IMR-90 (cell line): Measurements from ENCODE around the gene ADAMTS8. TPM values are rescaled to one million over a fixed set of nuclear protein-coding genes. Genes with fewer than 3 reads are reported as not detected.
A peak's percentile ranks its signal among the peaks of the same experiment; 100 is the strongest.

Experiments used
- ATAC-seq: fragments of 200-7000 bp; cut with Tn5 transposase; 2 replicates; pipeline ENCODE4 v1.9.1; 2020; ENCODE audit warnings: low read depth, mild to moderate bottlenecking, moderate library complexity
- BruUV-seq: library from RNA; stranded (reverse); fragments of 400-500 nt; replicated peaks from 2 replicates; lab custom pipeline; 2021; lab: Mats Ljungman, UMichigan
- CTCF ChIA-PET: fragments of 300-600 bp; formaldehyde crosslinking; extraction: SDS; loops from one replicate; lab custom pipeline; 2021; ENCODE audit warnings: antibody characterized with exemption; lab: Yijun Ruan, JAX
- POLR2A ChIA-PET: fragments of 300-600 bp; sonication (Branson Sonifier 250); formaldehyde crosslinking; loops from one replicate; lab custom pipeline; 2022; ENCODE audit warnings: antibody characterized with exemption; ENCODE audit not compliant: unreplicated experiment; lab: Charles Lee
- DNase-seq: peaks from one replicate; pipeline ENCODE4 v3.0.0; 2013
- H2AFZ ChIP-seq: replicated peaks from 2 replicates; pipeline ENCODE3; 2013; ENCODE audit warnings: low read length, mild to moderate bottlenecking; ENCODE audit not compliant: poor library complexity
- H2AK5ac ChIP-seq: 2 replicates; pipeline ENCODE4 v1.6.1; 2013; ENCODE audit warnings: low read depth, low read length, inconsistent platforms
- H2AK9ac ChIP-seq: replicated peaks from 2 replicates; pipeline ENCODE3; 2013; ENCODE audit warnings: mild to moderate bottlenecking, low read depth, low read length, moderate library complexity; ENCODE audit not compliant: poor library complexity
- H2BK120ac ChIP-seq: 2 replicates; pipeline ENCODE4 v1.6.1; 2013; ENCODE audit warnings: low read depth, low read length, inconsistent platforms
- H2BK15ac ChIP-seq: 3 replicates; pipeline ENCODE4 v1.6.1; 2013; ENCODE audit warnings: low read depth, low read length, inconsistent platforms
- H2BK20ac ChIP-seq: 2 replicates; pipeline ENCODE4 v1.6.1; 2013; ENCODE audit warnings: low read depth, mild to moderate bottlenecking, inconsistent platforms, low read length, moderate library complexity
- H2BK5ac ChIP-seq: 2 replicates; pipeline ENCODE4 v1.6.1; 2013; ENCODE audit warnings: mild to moderate bottlenecking, low read depth, low read length, inconsistent platforms; ENCODE audit not compliant: poor library complexity, severe bottlenecking
- H3K14ac ChIP-seq: replicated peaks from 2 replicates; pipeline ENCODE4 v1.6.1; 2013; ENCODE audit warnings: low read depth, low read length, inconsistent platforms
- H3K18ac ChIP-seq: 2 replicates; pipeline ENCODE4 v1.6.1; 2013; ENCODE audit warnings: low read depth, low read length, control low read depth
- H3K23ac ChIP-seq: 2 replicates; pipeline ENCODE4 v1.6.1; 2013; ENCODE audit warnings: low read depth, low read length, inconsistent platforms
- H3K27ac ChIP-seq: 2 replicates; pipeline ENCODE4 v1.5.1; 2013; ENCODE audit warnings: mild to moderate bottlenecking, control low read depth, low read length; ENCODE audit not compliant: insufficient read depth
- H3K27me3 ChIP-seq: 2 replicates; pipeline ENCODE4 v1.6.1; 2013; ENCODE audit warnings: low read length; ENCODE audit not compliant: control insufficient read depth, insufficient read depth
- H3K36me3 ChIP-seq: 2 replicates; pipeline ENCODE4 v1.6.1; 2013; ENCODE audit warnings: low read length, mixed read lengths; ENCODE audit not compliant: control insufficient read depth, insufficient read depth
- H3K4ac ChIP-seq: 2 replicates; pipeline ENCODE4 v1.6.1; 2013; ENCODE audit warnings: low read depth, low read length, inconsistent platforms
- H3K4me1 ChIP-seq: 2 replicates; pipeline ENCODE4 v1.6.1; 2013; ENCODE audit warnings: low read length, mixed read lengths; ENCODE audit not compliant: control insufficient read depth, insufficient read depth
- H3K4me2 ChIP-seq: 2 replicates; pipeline ENCODE4 v1.6.1; 2013; ENCODE audit warnings: low read depth, mild to moderate bottlenecking, control low read depth, low read length, moderate library complexity
- H3K4me3 ChIP-seq: 2 replicates; pipeline ENCODE4 v1.5.1; 2013; ENCODE audit warnings: low read depth, mild to moderate bottlenecking, control low read depth, low read length, moderate library complexity; ENCODE audit not compliant: insufficient read depth
- H3K56ac ChIP-seq: 2 replicates; pipeline ENCODE4 v1.6.1; 2013; ENCODE audit warnings: low read length, inconsistent platforms; ENCODE audit not compliant: insufficient read depth; ENCODE audit errors: extremely low read depth
- H3K79me1 ChIP-seq, 2 experiments: 2 replicates each; pipeline ENCODE4 v1.6.1; 2013; ENCODE audit warnings: low read length in 2 of 2, inconsistent platforms in 1 of 2, low read depth in 1 of 2
- H3K9ac ChIP-seq: 2 replicates; pipeline ENCODE4 v1.6.1; 2013; ENCODE audit warnings: low read depth, low read length, control low read depth
- H3K9me1 ChIP-seq: 2 replicates; pipeline ENCODE4 v1.6.1; 2013; ENCODE audit warnings: low read length, inconsistent platforms; ENCODE audit not compliant: insufficient read depth
- H3K9me3 ChIP-seq: 2 replicates; pipeline ENCODE4 v1.6.1; 2013; ENCODE audit warnings: low read length; ENCODE audit not compliant: control insufficient read depth, insufficient read depth
- H4K20me1 ChIP-seq: 2 replicates; pipeline ENCODE4 v1.6.1; 2013; ENCODE audit warnings: low read length, inconsistent platforms; ENCODE audit not compliant: insufficient read depth
- H4K5ac ChIP-seq: 2 replicates; pipeline ENCODE4 v1.6.1; 2013; ENCODE audit warnings: mild to moderate bottlenecking, low read depth, low read length, control low read depth
- H4K8ac ChIP-seq, 2 experiments: 2 replicates each; pipeline ENCODE4 v1.6.1; 2013; ENCODE audit warnings: low read depth in 2 of 2, low read length in 2 of 2, control low read depth in 1 of 2, inconsistent platforms in 1 of 2
- H4K91ac ChIP-seq: 2 replicates; pipeline ENCODE4 v1.6.1; 2013; ENCODE audit warnings: low read depth, low read length, inconsistent platforms; ENCODE audit not compliant: insufficient read depth
- CEBPB ChIP-seq: IDR thresholded peaks from 2 replicates; pipeline ENCODE4 v1.6.1; 2012; ENCODE audit warnings: low read depth, low read length, improper control_type of control experiment
- CTCF ChIP-seq: conservative IDR thresholded peaks from 2 replicates; pipeline ENCODE4 v1.5.1; 2012; ENCODE audit warnings: mild to moderate bottlenecking, low read depth, low read length, improper control_type of control experiment
- ELK1 ChIP-seq: fragments of 150-350 bp; IDR thresholded peaks from 2 replicates; pipeline ENCODE4 v1.6.1; 2016; ENCODE audit warnings: low read depth, mild to moderate bottlenecking, low read length, moderate library complexity, borderline replicate concordance
- MAZ ChIP-seq: IDR thresholded peaks from 2 replicates; pipeline ENCODE4 v1.6.1; 2012; ENCODE audit warnings: low read depth, mild to moderate bottlenecking, low read length, improper control_type of control experiment, moderate library complexity, borderline replicate concordance
- MXI1 ChIP-seq: IDR thresholded peaks from 2 replicates; pipeline ENCODE4 v1.6.1; 2012; ENCODE audit warnings: low read depth, mild to moderate bottlenecking, low read length, moderate library complexity, borderline replicate concordance
- RAD21 ChIP-seq: IDR thresholded peaks from 2 replicates; pipeline ENCODE4 v1.6.1; 2012; ENCODE audit warnings: low read length, improper control_type of control experiment
- RFX5 ChIP-seq: IDR thresholded peaks from 2 replicates; pipeline ENCODE4 v1.8.0; 2012; ENCODE audit warnings: low read depth, mild to moderate bottlenecking, low read length, moderate library complexity
- USF2 ChIP-seq: fragments of 150-350 bp; IDR thresholded peaks from 2 replicates; pipeline ENCODE4 v1.6.1; 2017; ENCODE audit warnings: mild to moderate bottlenecking, antibody characterized with exemption, low read length, low read depth
- WGBS, 2 experiments: methylation state at CpG; one replicate each; pipeline versions ENCODE4 v1.1.5 to v1.1.7; 2013; ENCODE audit warnings: missing lambda C conversion rate in 2 of 2; ENCODE audit not compliant: insufficient read length in 1 of 2; ENCODE audit errors: extremely low coverage in 2 of 2; 5-methylcytosine and 5-hydroxymethylcytosine counted together
- dilution Hi-C: fragments of 300-500 bp; cut with HindIII; formaldehyde crosslinking; loops from one replicate; pipeline ENCODE4 v1.14.3; 2018; ENCODE audit warnings: low sequenced_read_pairs; ENCODE audit not compliant: unreplicated experiment
- in situ Hi-C: fragments of 300-500 bp; cut with MboI; formaldehyde crosslinking; loops from 3 replicates; pipeline ENCODE4 v1.14.3; 2019; ENCODE audit warnings: low sequenced_read_pairs, inconsistent platforms, mixed read lengths
- intact Hi-C: fragments of 100-400 bp; cut with micrococcal nuclease; formaldehyde crosslinking; loops from 2 replicates; pipeline ENCODE4 v1.10.0; 2022
- polyA plus RNA-seq, 3 experiments: library from polyadenylated mRNA; depleted of rRNA; stranded (reverse); fragments of >200 nt; gene quantifications; 2 replicates each; pipeline ENCODE4 v1.2.3, GENCODE V29; 2012; ENCODE audit warnings: low replicate concordance in 1 of 3
- total RNA-seq: library from RNA; depleted of rRNA; stranded (reverse); fragments of >200 nt; gene quantifications from 2 replicates; pipeline ENCODE4 v1.2.3, GENCODE V29; 2012

ADAMTS8 gene
- total and polyA plus RNA-seq, 2 of the 4 experiments (the other 2 are of a cell fraction), result under 0.01 to 0.60 TPM

GRCh38 chr11:130424613-130425140 lies 3.7 kb downstream of the ADAMTS8 start:
- Histone ChIP-seq H2BK5ac (no peak overlapping the region), H3K4me1 (peaks cover 21% of the 10 kb centered on the region), H3K56ac (no peak overlapping the region), H4K8ac (no peak overlapping the region), H2BK120ac (no peak overlapping the region), H3K27ac (no peak overlapping the region), H3K9me3 (no peaks in the 10 kb centered on the region; the same call in 1 of the 2 replicates), H3K4me2 (no peak overlapping the region), H2AFZ (peak overlapping the region; percentile 44), H3K36me3 (peaks cover 2% of the 10 kb centered on the region; the same call in 1 of the 2 replicates), H4K20me1 (peaks cover 4% of the 10 kb centered on the region; the same call in 1 of the 2 replicates), H3K4ac (no peak overlapping the region), H2BK15ac (no peak overlapping the region), H3K27me3 (peaks cover 58% of the 10 kb centered on the region), H3K79me1 (no peaks in the 10 kb centered on the region), H2AK5ac (no peak overlapping the region), H3K14ac (no peak overlapping the region), H3K18ac (no peak overlapping the region), H3K4me3 (no peak overlapping the region), H4K91ac (no peak overlapping the region), H2BK20ac (no peak overlapping the region), H3K9ac (no peak overlapping the region), H3K9me1 (peaks cover 13% of the 10 kb centered on the region), H3K23ac (no peak overlapping the region), H2AK9ac (no peak overlapping the region), H4K5ac (no peak overlapping the region)
- no peak for ATAC-seq
- TF ChIP-seq RAD21, result no peak
- no peak for TF ChIP-seq MAZ
- no peak for TF ChIP-seq MXI1
- TF ChIP-seq USF2, result no peak
- no peak for TF ChIP-seq CTCF
- no peak for TF ChIP-seq CEBPB
- no peak for TF ChIP-seq ELK1
- TF ChIP-seq RFX5, result no peak
- dilution Hi-C loops, result loop anchor here (25.0 kb wide), 1 partner anchor 438 kb away; no protein-coding TSS in a partner anchor
- CTCF ChIA-PET, result interaction anchor here (0.6 kb wide), 1 partner anchor 1816 kb away, joined by 3 read pairs; no protein-coding TSS in a partner anchor
- WGBS, 2 experiments, result 92% methylated on average over 5 of the region's 14 CpGs; no CpG with 5 or more reads in 1 of the 2 experiments
- intact Hi-C loops, result loop anchor here (5.0 kb wide), 1 partner anchor 112 kb away; the partner anchor contains the start of gene ZBTB44
- POLR2A ChIA-PET, result interaction anchor here (0.5 kb wide), 1 partner anchor 486 kb away, joined by 3 read pairs; no protein-coding TSS in a partner anchor
- in situ Hi-C loops, result loop anchor here (5.0 to 25.0 kb wide), 3 partner anchors 212 to 1638 kb away; no protein-coding TSS in a partner anchor
- BruUV-seq, result no TSS peak
- DNase-seq, result no peak
